Neutrophil (primary cell): ENCODE data around the gene RUNX2.

Experiments
- H3K27ac ChIP-seq: fragments of 200-600 bp; sonication (generic); 2 replicates; pipeline ENCODE4 v1.5.1; 2016; ENCODE audit warnings: mild to moderate bottlenecking, moderate library complexity
- H3K27me3 ChIP-seq: fragments of 200-600 bp; sonication (generic); 2 replicates; pipeline ENCODE4 v1.6.0; 2016; ENCODE audit warnings: mild to moderate bottlenecking
- H3K36me3 ChIP-seq: fragments of 200-600 bp; sonication (generic); 2 replicates; pipeline ENCODE4 v1.5.1; 2017
- H3K4me1 ChIP-seq, 2 experiments: fragments of 200-600 bp in 1 of 2; sonication (generic) in 1 of 2; 1 replicate in 1 of 2; 2 replicates in 1 of 2; pipeline versions ENCODE4 v1.5.1 to v1.6.1; 2013 to 2016; ENCODE audit warnings: low read depth in 1 of 2, low read length in 1 of 2, mild to moderate bottlenecking in 1 of 2, moderate library complexity in 1 of 2; ENCODE audit not compliant: control insufficient read depth in 1 of 2, insufficient read depth in 1 of 2
- H3K4me3 ChIP-seq, 2 experiments: fragments of 200-600 bp in 1 of 2; sonication (generic) in 1 of 2; 1 replicate in 1 of 2; 2 replicates in 1 of 2; pipeline ENCODE4 v1.5.1; 2013 to 2016; ENCODE audit warnings: low read depth in 1 of 2, low read length in 1 of 2, mild to moderate bottlenecking in 1 of 2, moderate library complexity in 1 of 2
- H3K9me3 ChIP-seq: fragments of 200-600 bp; sonication (generic); 2 replicates; pipeline ENCODE4 v1.5.1; 2016
- CTCF ChIP-seq: fragments of 200-600 bp; sonication (generic); IDR thresholded peaks from 2 replicates; pipeline ENCODE4 v1.5.1; 2016; ENCODE audit warnings: antibody characterized with exemption

Gene RUNX2

GRCh38 chr6:45689926-45690615, 361.9 kb downstream of the RUNX2 start:
- H3K9me3 ChIP-seq, result no peaks in the 10 kb centered on the region
- no peak overlapping the region for H3K4me3 ChIP-seq
- H3K27ac ChIP-seq, result no peak overlapping the region
- no peaks in the 10 kb centered on the region for H3K36me3 ChIP-seq
- no peaks in the 10 kb centered on the region for H3K4me1 ChIP-seq
- TF ChIP-seq CTCF, result no peak
- H3K27me3 ChIP-seq, result no peaks in the 10 kb centered on the region

- no peak overlapping the region for H3K27ac ChIP-seq
- H3K9me3 ChIP-seq, result no peaks in the 10 kb centered on the region
- no peak overlapping the region for H3K4me3 ChIP-seq
- no peak for TF ChIP-seq CTCF
- no peaks in the 10 kb centered on the region for H3K4me1 ChIP-seq
- H3K36me3 ChIP-seq, result no peaks in the 10 kb centered on the region
- no peaks in the 10 kb centered on the region for H3K27me3 ChIP-seq
Observed at GRCh38 chr6:45690846-45691245, 362.7 kb downstream of the RUNX2 start.

- no peaks in the 10 kb centered on the region for H3K4me1 ChIP-seq
- H3K9me3 ChIP-seq, result no peaks in the 10 kb centered on the region
- no peak overlapping the region for H3K4me3 ChIP-seq
- H3K27ac ChIP-seq, result no peak overlapping the region
- TF ChIP-seq CTCF, result no peak
- H3K27me3 ChIP-seq, result no peaks in the 10 kb centered on the region
- no peaks in the 10 kb centered on the region for H3K36me3 ChIP-seq
Observed at GRCh38 chr6:45691426-45691825, 363.3 kb downstream of the RUNX2 start.

- no peak for TF ChIP-seq CTCF
- Histone ChIP-seq H3K36me3 (no peaks in the 10 kb centered on the region), H3K4me3 (no peak overlapping the region), H3K27ac (no peak overlapping the region), H3K4me1 (no peaks in the 10 kb centered on the region), H3K27me3 (no peaks in the 10 kb centered on the region), H3K9me3 (no peaks in the 10 kb centered on the region)
Observed at GRCh38 chr6:45692021-45692420, 363.9 kb downstream of the RUNX2 start.

- Histone ChIP-seq H3K9me3 (no peaks in the 10 kb centered on the region), H3K4me1 (no peaks in the 10 kb centered on the region), H3K27ac (no peak overlapping the region), H3K36me3 (no peaks in the 10 kb centered on the region), H3K27me3 (no peaks in the 10 kb centered on the region), H3K4me3 (no peak overlapping the region)
- no peak for TF ChIP-seq CTCF
Observed at GRCh38 chr6:45696738-45697137, 368.6 kb downstream of the RUNX2 start.
